ENCODE measurements around the gene SGCD. TPM values are rescaled to one million over a fixed set of nuclear protein-coding genes. Genes with fewer than 3 reads are reported as not detected.

Gene SGCD
- total RNA-seq, 1 donor from 2014 or later = 32.9 TPM

DNA sequence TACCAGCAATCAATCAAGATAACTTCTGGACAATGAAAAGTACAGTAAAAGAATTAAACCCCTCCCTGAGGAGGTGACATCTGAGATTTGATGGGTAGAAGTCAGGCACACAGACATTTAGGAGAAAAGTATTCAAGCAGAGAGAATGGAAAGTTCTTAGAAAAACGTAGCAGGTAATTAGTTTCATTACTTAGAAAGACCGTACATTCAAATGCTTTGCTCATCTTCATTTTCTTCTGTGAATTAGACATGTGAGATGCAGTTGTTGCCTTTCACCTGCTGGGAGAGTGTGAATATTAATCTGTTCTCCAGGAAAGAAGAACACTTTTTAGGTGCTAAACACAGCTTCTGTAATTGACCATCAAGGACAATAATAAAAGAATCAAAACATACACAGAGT, 451.8 kb downstream of the SGCD start:
- no peak for DNase-seq (ENCODE audit: low spot score)
- ATAC-seq = no peak
- intact Hi-C loops (cut with DNase I) = no loop called here

- intact Hi-C loops (cut with DNase I) = no loop called here
Observed at GRCh38 chr5:156779436-156779835, 452.5 kb downstream of the SGCD start.

GRCh38 chr5:156783092-156783491, 456.1 kb downstream of the SGCD start:
- DNase-seq (ENCODE audit: low spot score) (no peak), ATAC-seq (no peak)
- intact Hi-C loops (cut with DNase I) = no loop called here

More at GRCh38 chr5:156779436-156779835, 452.5 kb downstream of the SGCD start:
- ATAC-seq = no peak
- DNase-seq (ENCODE audit: low spot score) = no peak

DNA sequence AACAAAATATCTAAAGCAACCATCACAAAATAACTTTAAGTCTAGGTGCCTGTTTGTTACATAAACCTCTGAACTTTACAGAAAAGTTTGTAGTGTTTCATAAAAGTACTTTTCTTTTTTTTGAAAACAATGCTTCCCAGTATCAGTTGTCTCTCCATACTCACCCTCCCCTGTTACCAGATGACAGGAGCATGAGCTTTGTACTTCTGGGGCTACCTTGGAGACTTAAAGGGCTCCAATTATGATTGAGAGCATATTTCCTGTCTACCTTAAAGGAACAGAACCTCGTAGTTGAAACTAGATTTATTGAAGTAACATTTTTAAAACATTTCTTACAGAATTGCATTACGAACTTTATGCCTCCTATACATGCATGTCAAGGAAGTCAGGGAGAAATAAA, 467.7 kb downstream of the SGCD start:
- ATAC-seq (no peak), DNase-seq (ENCODE audit: low spot score) (no peak)
- intact Hi-C loops (cut with DNase I) = no loop called here

DNA sequence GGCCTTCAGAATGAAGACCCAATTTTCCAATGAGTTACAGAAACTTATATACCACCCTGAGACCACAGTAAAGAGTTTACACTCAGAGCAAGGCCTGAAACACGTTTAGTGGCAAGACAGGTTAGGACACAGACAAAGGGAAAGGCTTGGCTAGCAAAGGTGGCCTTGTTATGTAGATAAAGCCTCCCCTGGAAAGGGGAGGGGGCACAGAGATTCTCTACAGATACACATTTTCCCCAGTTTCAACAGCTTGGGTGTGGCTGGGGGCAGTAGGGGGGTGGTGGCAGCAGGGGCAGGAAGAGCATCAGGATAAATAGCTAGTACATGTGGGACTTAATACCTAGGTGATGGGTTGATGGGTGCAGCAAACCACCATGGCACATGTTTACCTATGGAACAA, 471.2 kb downstream of the SGCD start:
- intact Hi-C loops (cut with DNase I) = no loop called here
- ATAC-seq (no peak), DNase-seq (ENCODE audit: low spot score) (no peak)

DNA sequence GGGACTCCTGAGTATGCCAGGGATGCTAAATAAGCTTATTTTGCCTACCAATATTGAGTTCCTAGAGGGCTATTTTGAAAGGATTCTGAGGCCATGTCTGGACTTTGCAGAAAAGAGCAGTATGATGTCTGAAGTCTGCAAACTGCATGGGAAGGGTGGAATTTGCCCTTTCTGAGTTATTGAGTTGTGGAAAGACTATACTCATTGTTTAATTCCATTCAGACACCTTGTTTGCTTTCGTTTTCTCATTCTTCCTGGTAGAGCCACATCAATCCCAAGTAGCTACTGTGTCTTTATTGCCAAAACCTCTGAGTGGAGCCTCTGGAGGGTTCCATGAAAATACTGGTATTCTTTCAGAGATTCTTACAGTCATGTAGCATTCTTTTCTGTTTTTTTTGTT, 472.2 kb downstream of the SGCD start:
- intact Hi-C loops (cut with DNase I) = no loop called here
- ATAC-seq (no peak), DNase-seq (ENCODE audit: low spot score) (no peak)

GRCh38 chr5:156800929-156801328, 474.0 kb downstream of the SGCD start:
- no peak for DNase-seq (ENCODE audit: low spot score)
- intact Hi-C loops (cut with DNase I) = no loop called here
- no peak for ATAC-seq

DNA sequence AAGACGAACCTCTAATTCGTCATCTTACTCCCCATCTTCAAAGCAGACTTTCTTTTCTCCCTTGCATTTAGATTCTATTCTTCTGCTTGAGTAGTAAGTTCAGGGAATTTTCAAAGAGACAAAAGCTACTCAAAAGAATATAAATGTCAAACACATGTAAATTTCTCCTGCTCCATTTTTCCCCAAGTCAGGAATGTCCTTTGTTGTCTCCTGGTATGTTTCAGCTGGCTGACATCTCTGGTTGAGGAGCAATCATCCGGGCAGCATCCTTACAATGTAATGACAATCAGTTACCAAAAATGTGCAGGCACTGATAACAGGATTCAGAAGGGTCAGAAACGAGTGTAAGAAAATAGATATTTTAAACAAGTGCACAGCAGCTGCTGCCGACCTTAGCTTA, 475.5 kb downstream of the SGCD start:
- intact Hi-C loops (cut with DNase I) = no loop called here
- no peak for DNase-seq (ENCODE audit: low spot score)
- no peak for ATAC-seq

DNA sequence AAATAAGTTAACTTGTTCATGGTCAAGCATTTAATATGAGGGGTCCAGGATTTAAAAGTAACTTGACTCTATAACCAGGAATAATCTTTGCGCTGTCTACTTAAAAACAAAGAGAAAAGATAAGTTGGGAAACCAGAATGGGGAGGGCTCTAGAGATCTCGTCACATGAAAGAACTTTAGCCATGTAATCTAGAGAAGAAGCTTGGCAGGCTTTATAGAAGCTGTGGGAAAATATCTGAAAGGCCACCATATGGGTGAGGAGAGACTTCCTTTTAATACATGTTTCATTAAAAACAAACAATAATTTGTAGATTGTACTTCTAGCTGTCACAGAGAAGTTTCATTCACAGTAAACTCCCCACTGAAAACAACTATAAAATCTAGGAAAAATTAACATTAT, 476.4 kb downstream of the SGCD start:
- intact Hi-C loops (cut with DNase I) = no loop called here
- DNase-seq (ENCODE audit: low spot score) (no peak), ATAC-seq (no peak)

- DNase-seq (ENCODE audit: low spot score) (no peak), ATAC-seq (no peak)
- intact Hi-C loops (cut with DNase I) = no loop called here
Observed at GRCh38 chr5:156812959-156813358, 486.0 kb downstream of the SGCD start.

DNA sequence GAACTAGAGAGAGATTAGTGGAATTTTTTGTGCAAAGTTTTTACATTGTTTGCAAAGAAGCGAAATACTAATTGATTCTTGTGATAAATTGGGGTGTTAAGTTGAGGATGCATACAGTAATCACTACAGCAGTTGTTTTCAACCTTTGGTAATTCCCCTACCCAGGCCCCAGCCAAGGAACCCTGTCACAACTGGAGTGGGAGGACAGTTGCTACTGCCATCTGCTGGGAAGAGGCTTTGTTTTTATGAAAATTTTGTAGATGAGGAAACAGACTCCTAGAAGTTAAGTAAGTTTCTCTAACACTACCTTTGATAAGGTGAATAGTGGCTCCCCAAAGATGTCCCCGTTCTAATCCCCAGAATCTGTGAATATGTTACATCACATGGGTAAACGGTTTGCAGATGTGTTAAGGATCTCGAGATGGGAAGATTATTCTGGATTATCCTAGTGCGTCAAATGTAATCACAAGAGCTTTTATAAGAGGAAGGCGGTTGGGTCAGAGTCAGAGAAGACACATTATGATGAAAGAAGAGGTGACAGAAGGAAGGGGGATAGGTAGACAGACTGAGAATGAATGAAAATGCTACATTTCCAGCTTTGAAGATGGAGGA, 489.1 kb downstream of the SGCD start:
- intact Hi-C loops (cut with DNase I) = no loop called here
- DNase-seq (ENCODE audit: low spot score) (no peak), ATAC-seq (no peak)

Data from sciatic nerve (tissue), 2 donors.